ENCODE measurements around the gene DNAL4. TPM values are rescaled to one million over a fixed set of nuclear protein-coding genes. Genes with fewer than 3 reads are reported as not detected.

The DNAL4 gene
- total RNA-seq, 1 experiment from 2014 or later, result 8.3 TPM

GRCh38 chr22:38796262-38796957 is 2.5 kb upstream of the DNAL4 start:
- H3K9me3 ChIP-seq (ENCODE audit: control insufficient read depth, low read depth, low read length), result no peaks in the 10 kb centered on the region
- H3K23ac ChIP-seq (ENCODE audit: insufficient read length, low read depth, low read length), result no peak overlapping the region
- no peaks in the 10 kb centered on the region for H4K20me1 ChIP-seq (ENCODE audit: control insufficient read depth, insufficient read depth, insufficient read length)
- no peak overlapping the region for H3K14ac ChIP-seq (ENCODE audit: insufficient read depth, low read length)
- H3K23me2 ChIP-seq (ENCODE audit: insufficient read length, low read depth, low read length, poor library complexity, severe bottlenecking), result no peaks in the 10 kb centered on the region
- H2BK5ac ChIP-seq (ENCODE audit: insufficient read length, low read length), result no peak overlapping the region
- WGBS (ENCODE audit: extremely low coverage, insufficient read length, low lambda C conversion rate), result 100% methylated on average over 1 of the region's 12 CpGs
- H3K4me1 Mint-ChIP-seq, result peaks cover 15 to 21% of the 10 kb centered on the region in 2 experiments
- H4K8ac ChIP-seq (replicated peaks; ENCODE audit: insufficient read length, low read depth, low read length), result no peak overlapping the region
- H3K56ac ChIP-seq (ENCODE audit: insufficient read length, low read depth, low read length), result no peak overlapping the region
- peaks cover 55% of the 10 kb centered on the region for H3K27me3 Mint-ChIP-seq (ENCODE audit: low read depth)
- no peak overlapping the region for H3K4ac ChIP-seq (ENCODE audit: low read depth, low read length)
- H3T11ph ChIP-seq (ENCODE audit: low read length), result no peak overlapping the region
- no peaks in the 10 kb centered on the region for H3K27me3 ChIP-seq (ENCODE audit: insufficient read depth, low read length)
- no peak overlapping the region for H2BK15ac ChIP-seq (ENCODE audit: low read depth, low read length)
- no peak overlapping the region for H2BK20ac ChIP-seq (ENCODE audit: low read depth, low read length, poor library complexity, severe bottlenecking)
- H3K9ac ChIP-seq (ENCODE audit: extremely low read depth, insufficient read length, low read length), result no peak overlapping the region
- TF ChIP-seq CTCF (conservative IDR thresholded peaks at IDR 0.05), result no peak
- no peak overlapping the region for H4K5ac ChIP-seq (ENCODE audit: insufficient read length, low read depth, low read length)
- H3K18ac ChIP-seq (ENCODE audit: insufficient read length, low read depth, low read length), result no peak overlapping the region
- no peaks in the 10 kb centered on the region for H3K79me2 ChIP-seq (ENCODE audit: insufficient read depth, low read length)
- H2AK5ac ChIP-seq (ENCODE audit: insufficient read length, low read length), result no peak overlapping the region
- H2AFZ ChIP-seq (ENCODE audit: low read length), result no peak overlapping the region
- no peak overlapping the region for H3K4me3 Mint-ChIP-seq
- no peaks in the 10 kb centered on the region for H3K9me3 Mint-ChIP-seq
- H3K4me2 ChIP-seq (ENCODE audit: insufficient read depth, insufficient read length, low read length), result no peak overlapping the region
- H3K36me3 Mint-ChIP-seq (ENCODE audit: insufficient read depth in 1 of 3, low read depth in 3 of 3), result no peaks in the 10 kb centered on the region
- DNase-seq, result no peak
- no peak overlapping the region for H2BK12ac ChIP-seq (ENCODE audit: insufficient read length, low read depth, low read length)
- H3K4me1 ChIP-seq (ENCODE audit: insufficient read depth, low read length), result no peaks in the 10 kb centered on the region
- no peak overlapping the region for H3K27ac Mint-ChIP-seq
- no peak overlapping the region for H3K27ac ChIP-seq (ENCODE audit: insufficient read length, low read depth, low read length)
- no peaks in the 10 kb centered on the region for H3K79me1 ChIP-seq (ENCODE audit: insufficient read depth, low read depth, low read length, poor library complexity, severe bottlenecking)
- H4K91ac ChIP-seq (ENCODE audit: insufficient read length, low read depth, low read length), result no peak overlapping the region
- no peak overlapping the region for H2BK120ac ChIP-seq (ENCODE audit: low read depth, low read length, poor library complexity, severe bottlenecking)
